Naive thymus-derived CD4-positive, alpha-beta T cell (primary cell): Measurements from ENCODE around the gene CR1L. TPM values are rescaled to one million over a fixed set of nuclear protein-coding genes. Genes with fewer than 3 reads are reported as not detected.
A peak's percentile ranks its signal among the peaks of the same experiment; 100 is the strongest.
"Not testable (repeated sequence)": the region's sequence is repeated elsewhere in the genome, so short reads cannot be mapped to it uniquely, and the experiment has no call there.

ENCODE experiments used
- ATAC-seq: fragments of 150-1000 bp; cut with Tn5 transposase; 2 replicates; pipeline ENCODE4 v1.10.0; 2021; ENCODE audit warnings: mild to moderate bottlenecking, moderate library complexity
- CTCF ChIA-PET: fragments of 350-600 bp; sonication (Branson Sonifier 250); formaldehyde crosslinking; loops from one replicate; lab custom pipeline; 2021; ENCODE audit warnings: antibody characterized with exemption; lab: Charles Lee
- POLR2A ChIA-PET: fragments of 350-600 bp; sonication (Branson Sonifier 250); formaldehyde crosslinking; loops from one replicate; lab custom pipeline; 2021; ENCODE audit warnings: antibody characterized with exemption, inconsistent platforms; lab: Charles Lee
- DNase-seq, 9 donors: peaks; one replicate each; pipeline versions ENCODE4 v3.0.0 to v3.0.0-alpha.2; 2020 to 2022; ENCODE audit warnings: mixed read lengths in 1 of 9
- H3K27ac ChIP-seq: one replicate; pipeline ENCODE4 v1.7.0; 2013; ENCODE audit warnings: mild to moderate bottlenecking, low read depth, low read length, moderate library complexity
- H3K27me3 ChIP-seq, 2 donors: one replicate each; pipeline ENCODE4 v1.7.0; 2013; ENCODE audit warnings: low read length in 2 of 2, mild to moderate bottlenecking in 2 of 2, moderate library complexity in 2 of 2; ENCODE audit not compliant: control insufficient read depth in 2 of 2, insufficient read depth in 2 of 2
- H3K36me3 ChIP-seq, 3 experiments: 1 replicate in 2 of 3; 2 replicates in 1 of 3; pipeline ENCODE4 v1.7.0; 2013; ENCODE audit warnings: low read length in 3 of 3, mild to moderate bottlenecking in 3 of 3, moderate library complexity in 1 of 3; ENCODE audit not compliant: insufficient read depth in 3 of 3, control insufficient read depth in 2 of 3
- H3K4me1 ChIP-seq, 2 donors: one replicate each; pipeline ENCODE4 v1.7.0; 2013; ENCODE audit warnings: low read length in 2 of 2, mild to moderate bottlenecking in 2 of 2, moderate library complexity in 1 of 2; ENCODE audit not compliant: control insufficient read depth in 2 of 2, insufficient read depth in 2 of 2
- H3K4me3 ChIP-seq: 2 replicates; pipeline ENCODE4 v1.7.0; 2013; ENCODE audit warnings: mild to moderate bottlenecking, low read length
- H3K9me3 ChIP-seq, 3 experiments: 1 replicate in 2 of 3; 2 replicates in 1 of 3; pipeline ENCODE4 v1.7.0; 2013; ENCODE audit warnings: low read length in 3 of 3; ENCODE audit not compliant: control insufficient read depth in 2 of 3
- H3K27ac Mint-ChIP-seq, 9 donors: one replicate each; pipeline ENCODE4 v1.8.0; 2020 to 2022; ENCODE audit warnings: mixed read lengths in 9 of 9, mild to moderate bottlenecking in 8 of 9, moderate library complexity in 5 of 9, inconsistent platforms in 2 of 9
- H3K27me3 Mint-ChIP-seq, 5 donors: one replicate each; pipeline ENCODE4 v1.8.0; 2021 to 2022; ENCODE audit warnings: mixed read lengths in 5 of 5, mild to moderate bottlenecking in 1 of 5
- H3K36me3 Mint-ChIP-seq, 5 donors: one replicate each; pipeline ENCODE4 v1.8.0; 2020 to 2022; ENCODE audit warnings: mixed read lengths in 5 of 5, mild to moderate bottlenecking in 3 of 5, inconsistent platforms in 1 of 5
- H3K4me1 Mint-ChIP-seq, 7 donors: one replicate each; pipeline ENCODE4 v1.8.0; 2020 to 2022; ENCODE audit warnings: mixed read lengths in 7 of 7, mild to moderate bottlenecking in 3 of 7, inconsistent platforms in 1 of 7
- H3K4me3 Mint-ChIP-seq, 10 donors: one replicate each; pipeline ENCODE4 v1.8.0; 2020 to 2022; ENCODE audit warnings: mild to moderate bottlenecking in 10 of 10, mixed read lengths in 10 of 10, moderate library complexity in 6 of 10, inconsistent platforms in 2 of 10
- H3K9me3 Mint-ChIP-seq, 11 donors: one replicate each; pipeline ENCODE4 v1.8.0; 2020 to 2022; ENCODE audit warnings: mixed read lengths in 11 of 11, mild to moderate bottlenecking in 4 of 11, inconsistent platforms in 1 of 11, moderate library complexity in 1 of 11
- intact Hi-C, 2 donors: fragments of 100-400 bp; cut with micrococcal nuclease; formaldehyde crosslinking; loops; one replicate each; pipeline ENCODE4 v1.15.1; 2023
- polyA plus RNA-seq, 2 donors: library from polyadenylated mRNA; unstranded; fragments of 300-500 nt; fragmentation: Illumina TruSeq; gene quantifications; one replicate each; pipeline ENCODE4 v1.2.3, GENCODE V29; 2021
- total RNA-seq, 6 experiments: library from RNA in 5 of 6; stranded (reverse) in 5 of 6; gene quantifications; 1 replicate in 5 of 6; 2 replicates in 1 of 6; pipeline ENCODE4 v1.2.3 and lab custom pipeline; 2021 to 2026

The CR1L gene
- total and polyA plus RNA-seq, 7 experiments from 2014 or later = 0.42 to 0.53 TPM; not detected in 5

- peaks cover 23 to 46% (median 36%) of the 10 kb centered on the region in 5 donors for H3K27me3 Mint-ChIP-seq
- H3K4me1 ChIP-seq, H3K27me3 ChIP-seq, H3K4me1 Mint-ChIP-seq, ATAC-seq, H3K27ac Mint-ChIP-seq, intact Hi-C loops, CTCF ChIA-PET, H3K4me3 ChIP-seq, H3K4me3 Mint-ChIP-seq, H3K36me3 Mint-ChIP-seq, H3K9me3 ChIP-seq, H3K36me3 ChIP-seq, DNase-seq, H3K27ac ChIP-seq, POLR2A ChIA-PET: not testable (repeated sequence)
- peaks cover 0 to 21% (median 6%) of the 10 kb centered on the region in 11 donors for H3K9me3 Mint-ChIP-seq
Measured at GRCh38 chr1:207661420-207661819, 16.5 kb downstream of the CR1L start.

GRCh38 chr1:207666342-207666741 is 21.4 kb downstream of the CR1L start:
- intact Hi-C loops = no loop called here
- H3K4me3 ChIP-seq = no peak overlapping the region
- Mint-ChIP-seq H3K4me1 (peaks cover 0 to 4% (median 0%) of the 10 kb centered on the region in 7 donors), H3K4me3 (no peak overlapping the region), H3K27me3 (peaks cover 57 to 73% (median 69%) of the 10 kb centered on the region in 5 donors), H3K27ac (no peak overlapping the region), H3K36me3 (peaks cover 0 to 13% (median 4%) of the 10 kb centered on the region in 5 donors), H3K9me3 (peaks cover 0 to 33% (median 12%) of the 10 kb centered on the region in 11 donors)
- no peaks in the 10 kb centered on the region for H3K36me3 ChIP-seq
- POLR2A ChIA-PET = no interaction called here
- peaks cover 0 to 11% of the 10 kb centered on the region in 2 donors for H3K27me3 ChIP-seq
- H3K9me3 ChIP-seq = no peaks in the 10 kb centered on the region
- DNase-seq = no peak
- H3K27ac ChIP-seq = no peak overlapping the region
- no peak for ATAC-seq
- CTCF ChIA-PET = no interaction called here
- no peaks in the 10 kb centered on the region for H3K4me1 ChIP-seq

DNA sequence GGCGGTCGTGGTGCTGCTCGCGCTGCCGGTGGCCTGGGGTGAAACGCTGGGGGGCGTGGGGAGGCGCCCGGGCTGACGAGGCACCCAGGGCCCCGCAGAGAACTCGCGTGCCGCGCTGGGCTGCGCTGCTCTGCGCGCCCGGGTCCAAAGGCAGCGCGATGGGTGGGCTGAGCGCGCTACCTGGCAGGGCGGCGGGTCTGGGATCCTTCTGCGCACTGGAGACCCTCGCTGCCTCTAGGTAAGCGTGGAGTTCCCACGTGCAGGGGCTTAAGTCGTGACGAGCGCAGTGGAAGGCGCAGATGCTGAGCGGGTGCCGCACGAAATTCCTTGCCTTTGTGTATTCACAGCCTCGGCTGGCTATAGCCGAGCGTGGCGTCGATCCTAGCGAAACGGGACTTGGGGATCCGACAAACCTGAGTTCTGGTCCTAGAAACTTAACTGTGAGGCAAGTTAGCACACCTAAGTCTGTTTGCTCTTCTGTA is 24.6 kb downstream of the CR1L start:
- Histone ChIP-seq H3K9me3 (no peaks in the 10 kb centered on the region), H3K4me3 (no peak overlapping the region), H3K27ac (no peak overlapping the region), H3K36me3 (no peaks in the 10 kb centered on the region), H3K4me1 (no peaks in the 10 kb centered on the region), H3K27me3 (peaks cover 3 to 11% of the 10 kb centered on the region in 2 donors)
- intact Hi-C loops = no loop called here
- CTCF ChIA-PET = no interaction called here
- Mint-ChIP-seq H3K27ac (no peak overlapping the region), H3K36me3 (peaks cover 0 to 8% (median 0%) of the 10 kb centered on the region in 5 donors), H3K4me3 (peak overlapping the region in 3 of 10 donors; percentile 11 to 42 (median 21)), H3K9me3 (peaks cover 0 to 25% (median 9%) of the 10 kb centered on the region in 11 donors), H3K4me1 (peaks cover 0 to 4% (median 0%) of the 10 kb centered on the region in 7 donors), H3K27me3 (peaks cover 63 to 78% (median 73%) of the 10 kb centered on the region in 5 donors)
- POLR2A ChIA-PET = no interaction called here
- no peak for DNase-seq
- no peak for ATAC-seq

GRCh38 chr1:207670192-207670591 is 25.3 kb downstream of the CR1L start:
- ATAC-seq (no peak), DNase-seq (no peak)
- Mint-ChIP-seq H3K4me1 (peaks cover 0 to 4% (median 0%) of the 10 kb centered on the region in 7 donors), H3K9me3 (peaks cover 0 to 25% (median 9%) of the 10 kb centered on the region in 11 donors), H3K4me3 (peak overlapping the region in 2 of 10 donors; percentile 21 to 42), H3K27ac (no peak overlapping the region), H3K27me3 (peaks cover 64 to 77% (median 72%) of the 10 kb centered on the region in 5 donors), H3K36me3 (peaks cover 0 to 8% (median 0%) of the 10 kb centered on the region in 5 donors)
- CTCF ChIA-PET = no interaction called here
- no peaks in the 10 kb centered on the region for H3K4me1 ChIP-seq
- no peaks in the 10 kb centered on the region for H3K36me3 ChIP-seq
- no peak overlapping the region for H3K27ac ChIP-seq
- H3K9me3 ChIP-seq = no peaks in the 10 kb centered on the region
- intact Hi-C loops = no loop called here
- H3K4me3 ChIP-seq = no peak overlapping the region
- POLR2A ChIA-PET = no interaction called here
- H3K27me3 ChIP-seq = peaks cover 3 to 8% of the 10 kb centered on the region in 2 donors

GRCh38 chr1:207670997-207671396 is 26.1 kb downstream of the CR1L start:
- ChIA-PET CTCF (no interaction called here), POLR2A (no interaction called here)
- no peak for ATAC-seq
- peaks cover 59 to 78% (median 70%) of the 10 kb centered on the region in 5 donors for H3K27me3 Mint-ChIP-seq
- no peaks in the 10 kb centered on the region for H3K9me3 ChIP-seq
- no peak overlapping the region for H3K4me3 ChIP-seq
- H3K4me3 Mint-ChIP-seq = no peak overlapping the region
- peaks cover 3 to 7% of the 10 kb centered on the region in 2 donors for H3K27me3 ChIP-seq
- H3K4me1 Mint-ChIP-seq = peaks cover 0 to 4% (median 0%) of the 10 kb centered on the region in 7 donors
- intact Hi-C loops = no loop called here
- H3K9me3 Mint-ChIP-seq = peaks cover 0 to 20% (median 9%) of the 10 kb centered on the region in 11 donors
- no peak overlapping the region for H3K27ac ChIP-seq
- H3K36me3 Mint-ChIP-seq = peaks cover 0 to 8% (median 0%) of the 10 kb centered on the region in 5 donors
- no peaks in the 10 kb centered on the region for H3K36me3 ChIP-seq
- no peak for DNase-seq
- H3K4me1 ChIP-seq = no peaks in the 10 kb centered on the region
- no peak overlapping the region for H3K27ac Mint-ChIP-seq

- ChIA-PET POLR2A (no interaction called here), CTCF (no interaction called here)
- Histone ChIP-seq H3K4me1 (no peaks in the 10 kb centered on the region), H3K27me3 (peaks cover 3 to 5% of the 10 kb centered on the region in 2 donors), H3K9me3 (no peaks in the 10 kb centered on the region), H3K27ac (no peak overlapping the region), H3K4me3 (no peak overlapping the region), H3K36me3 (no peaks in the 10 kb centered on the region)
- H3K9me3 Mint-ChIP-seq = peaks cover 0 to 4% (median 0%) of the 10 kb centered on the region in 11 donors
- H3K36me3 Mint-ChIP-seq = no peaks in the 10 kb centered on the region
- no peak overlapping the region for H3K4me3 Mint-ChIP-seq
- DNase-seq (peak in 1 of 9 donors; percentile 11), ATAC-seq (no peak)
- H3K27ac Mint-ChIP-seq = no peak overlapping the region
- intact Hi-C loops = no loop called here
- H3K27me3 Mint-ChIP-seq = peaks cover 44 to 65% (median 54%) of the 10 kb centered on the region in 5 donors
- peaks cover 0 to 4% (median 0%) of the 10 kb centered on the region in 7 donors for H3K4me1 Mint-ChIP-seq
Measured at GRCh38 chr1:207672522-207673130, 27.7 kb downstream of the CR1L start.
